CD4-positive, alpha-beta T cell treated with Interleukin-15 for 1 hour (primary cell): Measurements from ENCODE around the gene STK39.
A peak's percentile ranks its signal among the peaks of the same experiment; 100 is the strongest.
"Not testable (repeated sequence)": the region's sequence is repeated elsewhere in the genome, so short reads cannot be mapped to it uniquely, and the experiment has no call there.

Experiments used
- DNase-seq: peaks from one replicate; pipeline ENCODE4 v3.0.0-alpha.2; 2020

Gene STK39

GRCh38 chr2:168247341-168248261 is at the start of gene STK39:
STK39 (minus strand) TSS chr2:168247595; CDS start chr2:168247435, 160 bp downstream.
- peak; percentile 78 for DNase-seq

GRCh38 chr2:168295051-168295450 is 47.7 kb upstream of the STK39 start:
- no peak for DNase-seq

- DNase-seq: no peak
These were observed 47.0 kb upstream of the STK39 start for GRCh38 chr2:168294409-168294808.

- DNase-seq: no peak
These were observed 46.4 kb upstream of the STK39 start for GRCh38 chr2:168293766-168294165.

GRCh38 chr2:168290391-168290790 is 43.0 kb upstream of the STK39 start:
- no peak for DNase-seq

GRCh38 chr2:168289880-168290279 is 42.5 kb upstream of the STK39 start:
- DNase-seq: no peak

- no peak for DNase-seq
These were observed 39.1 kb upstream of the STK39 start for GRCh38 chr2:168286535-168286934.

GRCh38 chr2:168278424-168278888 is 31.1 kb upstream of the STK39 start:
- DNase-seq: no peak

GRCh38 chr2:168277276-168277675 is 29.9 kb upstream of the STK39 start:
- no peak for DNase-seq

- no peak for DNase-seq
These were observed 24.8 kb upstream of the STK39 start for GRCh38 chr2:168272225-168272624.

GRCh38 chr2:168262926-168263325 is 15.5 kb upstream of the STK39 start:
- not testable (repeated sequence) for DNase-seq

GRCh38 chr2:168256448-168256847 is 9.1 kb upstream of the STK39 start:
- DNase-seq: no peak

- no peak for DNase-seq
These were observed 8.5 kb upstream of the STK39 start for GRCh38 chr2:168255866-168256265.

GRCh38 chr2:168255103-168255502 is 7.7 kb upstream of the STK39 start:
- DNase-seq: no peak

- no peak for DNase-seq
These were observed 7.0 kb upstream of the STK39 start for GRCh38 chr2:168254158-168254935.

- no peak for DNase-seq
These were observed 6.0 kb upstream of the STK39 start for GRCh38 chr2:168253379-168253778.

GRCh38 chr2:168252976-168253375 is 5.6 kb upstream of the STK39 start:
- DNase-seq: no peak

- peak; percentile 84 for DNase-seq
These were observed 683 bp downstream of the STK39 start for GRCh38 chr2:168246483-168247340.

GRCh38 chr2:168246072-168246482 is 1.3 kb downstream of the STK39 start:
- no peak for DNase-seq

- no peak for DNase-seq
These were observed 2.1 kb downstream of the STK39 start for GRCh38 chr2:168245074-168245825.

- peak; percentile 40 for DNase-seq
These were observed 3.1 kb downstream of the STK39 start for GRCh38 chr2:168244318-168244717.

GRCh38 chr2:168243061-168243460 is 4.3 kb downstream of the STK39 start:
- DNase-seq: no peak
